Gastrocnemius medialis (tissue), 4 donors: ENCODE data around the gene CDC25B. TPM values are rescaled to one million over a fixed set of nuclear protein-coding genes. Genes with fewer than 3 reads are reported as not detected.
A peak's percentile ranks its signal among the peaks of the same experiment; 100 is the strongest.

ENCODE experiments used
- ATAC-seq, 2 donors: fragments of 150-250 bp; one replicate each; pipeline ENCODE4 v1.9.1; 2016
- DNase-seq, 2 donors: peaks; one replicate each; pipeline ENCODE4 v3.0.0-alpha.2; 2019
- H3K27ac ChIP-seq, 4 donors: fragments of 200-600 bp; sonication (generic); 1 replicate in 1 of 4; 2 replicates in 3 of 4; pipeline ENCODE4 v1.5.1; 2016 to 2018; ENCODE audit warnings: mild to moderate bottlenecking in 2 of 4, moderate library complexity in 1 of 4
- H3K27me3 ChIP-seq, 3 donors: fragments of 200-600 bp; sonication (generic) in 2 of 3; 1 replicate in 1 of 3; 2 replicates in 2 of 3; pipeline versions ENCODE4 v1.5.1 to v1.6.0; 2016 to 2019; ENCODE audit warnings: mild to moderate bottlenecking in 1 of 3, moderate library complexity in 1 of 3
- H3K36me3 ChIP-seq, 2 donors: fragments of 200-600 bp; sonication (generic) in 1 of 2; one replicate each; pipeline ENCODE4 v1.5.1; 2017 to 2018
- H3K4me1 ChIP-seq, 2 donors: fragments of 200-600 bp; sonication (generic) in 1 of 2; one replicate each; pipeline ENCODE4 v1.5.1; 2016 to 2017; ENCODE audit warnings: mild to moderate bottlenecking in 2 of 2
- H3K4me3 ChIP-seq, 4 donors: fragments of 200-600 bp; sonication (generic) in 3 of 4; 1 replicate in 1 of 4; 2 replicates in 3 of 4; pipeline ENCODE4 v1.5.1; 2016 to 2019; ENCODE audit warnings: mild to moderate bottlenecking in 2 of 4
- H3K9me3 ChIP-seq, 3 donors: fragments of 200-600 bp; sonication (generic) in 2 of 3; 1 replicate in 1 of 3; 2 replicates in 2 of 3; pipeline ENCODE4 v1.5.1; 2016 to 2019
- CTCF ChIP-seq, 5 experiments: fragments of 450-650 bp in 3 of 5; fragments of 200-600 bp in 2 of 5; sonication (generic) in 2 of 5; IDR thresholded peaks in 4 of 5; conservative IDR thresholded peaks in 1 of 5; 1 replicate in 4 of 5; 2 replicates in 1 of 5; pipeline ENCODE4 v1.5.1; 2016 to 2019; ENCODE audit warnings: antibody characterized with exemption in 5 of 5, mild to moderate bottlenecking in 3 of 5, moderate library complexity in 3 of 5
- POLR2A ChIP-seq, 2 donors: fragments of 450-650 bp; IDR thresholded peaks; one replicate each; pipeline ENCODE4 v1.6.1; 2017; ENCODE audit warnings: antibody characterized with exemption in 2 of 2, mild to moderate bottlenecking in 2 of 2, moderate library complexity in 2 of 2
- in situ Hi-C, 4 donors: fragments of 200-750 bp; cut with MboI; loops; one replicate each; pipeline versions ENCODE4 v1.15.0 to v1.8.0; 2017; ENCODE audit warnings: low sequenced_read_pairs in 4 of 4
- intact Hi-C: fragments of 100-400 bp; cut with DNase I; formaldehyde crosslinking; loops from one replicate; pipeline ENCODE4 v1.15.1; 2023; ENCODE audit warnings: low total_unique reads
- total RNA-seq, 4 donors: library from RNA; depleted of rRNA; stranded (reverse); fragments of >200 nt; gene quantifications; one replicate each; pipeline versions ENCODE4 v1.1.0 to v1.2.3, GENCODE V29; 2016

CDC25B gene
- total RNA-seq, 4 donors from 2014 or later, result 2.3 to 17.3 (median 10.1) TPM

DNA sequence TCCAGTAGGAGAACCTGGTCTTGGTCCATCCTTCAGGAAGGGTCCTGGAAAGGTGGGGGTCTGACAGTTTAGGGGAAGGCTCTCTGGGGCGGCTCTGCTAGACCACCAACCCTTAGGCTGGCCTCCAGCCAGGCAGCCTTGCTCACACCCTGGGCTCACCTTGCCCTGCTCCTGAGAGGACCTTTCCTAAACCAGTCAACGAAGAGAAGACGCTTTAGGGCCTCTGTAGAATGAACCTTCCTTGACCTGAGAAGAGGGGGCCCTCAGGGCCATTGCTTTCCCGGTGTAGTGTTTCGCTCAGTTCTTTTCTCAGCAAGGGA lies 1.1 kb downstream of the CDC25B start:
- no peak for TF ChIP-seq CTCF (IDR thresholded peaks at IDR 0.05 in 4 of 5, conservative IDR thresholded peaks at IDR 0.05 in 1 of 5)
- TF ChIP-seq POLR2A (IDR thresholded peaks at IDR 0.05), result no peak
- in situ Hi-C loops (no loop called here), intact Hi-C loops (no loop called here)
- no peaks in the 10 kb centered on the region for H3K36me3 ChIP-seq
- H3K27ac ChIP-seq, result peak overlapping the region in 1 of 4 donors; percentile 48
- peaks cover 0 to 5% of the 10 kb centered on the region in 2 donors for H3K4me1 ChIP-seq
- no peaks in the 10 kb centered on the region for H3K9me3 ChIP-seq
- ATAC-seq (no peak), DNase-seq (no peak)
- peak overlapping the region in 2 of 4 donors; percentile 70 to 79 for H3K4me3 ChIP-seq
- H3K27me3 ChIP-seq, result no peaks in the 10 kb centered on the region

GRCh38 chr20:3797592-3798372 lies 1.7 kb downstream of the CDC25B start:
- Histone ChIP-seq H3K27ac (peak overlapping the region in 3 of 4 donors; percentile 13 to 48 (median 24)), H3K4me3 (peak overlapping the region in 1 of 4 donors; percentile 0), H3K27me3 (no peaks in the 10 kb centered on the region), H3K9me3 (no peaks in the 10 kb centered on the region), H3K4me1 (peaks cover 0 to 5% of the 10 kb centered on the region in 2 donors), H3K36me3 (no peaks in the 10 kb centered on the region)
- in situ Hi-C loops (no loop called here), intact Hi-C loops (no loop called here)
- TF ChIP-seq CTCF (IDR thresholded peaks at IDR 0.05 in 4 of 5, conservative IDR thresholded peaks at IDR 0.05 in 1 of 5), result no peak
- TF ChIP-seq POLR2A (IDR thresholded peaks at IDR 0.05), result no peak
- DNase-seq (no peak), ATAC-seq (no peak)

- Histone ChIP-seq H3K4me1 (peaks cover 0 to 5% of the 10 kb centered on the region in 2 donors), H3K27me3 (no peaks in the 10 kb centered on the region), H3K27ac (peak overlapping the region in 1 of 4 donors; percentile 48), H3K36me3 (no peaks in the 10 kb centered on the region), H3K9me3 (no peaks in the 10 kb centered on the region), H3K4me3 (no peak overlapping the region)
- ATAC-seq (no peak), DNase-seq (no peak)
- in situ Hi-C loops, result no loop called here
- TF ChIP-seq CTCF (IDR thresholded peaks at IDR 0.05 in 4 of 5, conservative IDR thresholded peaks at IDR 0.05 in 1 of 5) (no peak), POLR2A (IDR thresholded peaks at IDR 0.05) (no peak)
- intact Hi-C loops, result no loop called here
Observed at GRCh38 chr20:3798373-3798768, 2.3 kb downstream of the CDC25B start.

DNA sequence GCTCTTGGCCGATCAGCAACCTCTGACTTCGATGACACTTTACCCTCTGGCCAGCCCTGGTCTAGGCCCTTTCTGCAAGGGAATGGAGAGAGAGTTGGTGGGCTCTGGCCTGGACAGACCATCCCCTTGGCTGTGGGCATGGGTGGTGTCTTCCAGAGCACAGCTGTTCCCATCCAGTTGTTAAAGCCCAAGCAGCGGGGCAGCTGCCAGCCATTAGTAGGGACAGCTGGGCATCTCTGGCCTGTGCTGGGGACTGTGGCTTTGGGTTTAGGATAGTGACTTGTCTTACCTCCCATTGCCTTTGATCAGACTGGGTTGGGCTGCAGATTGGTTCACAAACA lies 2.8 kb downstream of the CDC25B start:
- no peaks in the 10 kb centered on the region for H3K27me3 ChIP-seq
- no peak overlapping the region for H3K4me3 ChIP-seq
- no peaks in the 10 kb centered on the region for H3K9me3 ChIP-seq
- H3K4me1 ChIP-seq, result peaks cover 0 to 5% of the 10 kb centered on the region in 2 donors
- in situ Hi-C loops, result no loop called here
- ATAC-seq (no peak), DNase-seq (no peak)
- H3K27ac ChIP-seq, result peak overlapping the region in 1 of 4 donors; percentile 48
- no peaks in the 10 kb centered on the region for H3K36me3 ChIP-seq
- TF ChIP-seq CTCF (IDR thresholded peaks at IDR 0.05 in 4 of 5, conservative IDR thresholded peaks at IDR 0.05 in 1 of 5), result no peak
- TF ChIP-seq POLR2A (IDR thresholded peaks at IDR 0.05), result no peak
- intact Hi-C loops, result no loop called here
